Liver (tissue), 3 donors: ENCODE data around the gene PLXND1.
A peak's percentile ranks its signal among the peaks of the same experiment; 100 is the strongest.

Source experiments
- EGR1 ChIP-seq, 2 donors: IDR thresholded peaks; 2 replicates each; pipeline ENCODE4 v1.6.1; 2016 to 2018; ENCODE audit warnings: antibody characterized with exemption in 2 of 2, low read depth in 2 of 2
- RAD21 ChIP-seq, 2 donors: IDR thresholded peaks; 2 replicates each; pipeline ENCODE4 v1.6.1; 2016; ENCODE audit warnings: antibody characterized with exemption in 2 of 2, mild to moderate bottlenecking in 2 of 2
- SP1 ChIP-seq: IDR thresholded peaks from 2 replicates; pipeline ENCODE4 v1.6.1; 2018; ENCODE audit warnings: antibody characterized with exemption, mild to moderate bottlenecking
- YY1 ChIP-seq: IDR thresholded peaks from 2 replicates; pipeline ENCODE4 v1.6.1; 2016; ENCODE audit warnings: antibody characterized with exemption, mild to moderate bottlenecking
- TF ChIP-seq, protein P1 (sequence below): fragments of 150-350 bp; IDR thresholded peaks from 2 replicates; pipeline ENCODE4 v1.5.1; 2017; ENCODE audit warnings: improper control_type of control experiment, low read depth, low read length; ENCODE audit not compliant: missing input control
- TF ChIP-seq, protein P2 (sequence below): IDR thresholded peaks from 2 replicates; pipeline ENCODE4 v1.6.1; 2016; ENCODE audit warnings: antibody characterized with exemption
- TF ChIP-seq, protein P3 (sequence below): IDR thresholded peaks from 2 replicates; pipeline ENCODE4 v1.6.1; 2016; ENCODE audit warnings: antibody characterized with exemption
- donor health status: healthy.
- donor health status: healthy.

DNA sequence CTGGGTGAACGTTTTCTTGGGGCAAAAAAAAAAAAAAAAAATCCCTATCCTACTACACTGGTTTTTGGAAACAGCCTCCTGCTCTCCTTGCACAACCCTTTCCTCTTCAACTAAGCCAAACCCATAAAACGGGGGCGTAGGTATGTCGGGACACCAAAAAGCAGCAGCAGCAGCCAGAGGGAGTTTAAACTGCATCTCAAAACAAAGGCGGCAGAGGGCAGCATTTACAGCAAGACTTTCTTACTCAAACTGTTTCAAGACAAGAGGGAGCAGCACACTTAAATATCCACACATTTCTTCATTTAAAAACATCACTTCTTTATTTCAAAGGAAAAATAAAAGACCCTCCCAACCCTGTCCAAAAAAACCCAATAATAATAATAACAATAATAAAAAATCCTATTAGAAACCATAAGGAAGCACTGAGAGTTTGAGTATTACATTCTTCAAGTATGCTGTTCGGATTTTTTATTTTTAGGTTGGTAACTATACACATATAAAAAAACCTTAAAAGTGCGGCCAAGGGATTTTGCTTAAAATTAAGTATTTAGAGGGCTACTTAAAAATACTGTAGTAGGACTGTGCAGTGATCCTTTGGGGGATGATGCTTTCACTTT is 43.9 kb upstream of the PLXND1 start:
- TF ChIP-seq SP1 (no peak), RAD21 (IDR thresholded peaks at IDR 0.05) (peak; percentile 89 to 92), EGR1 (IDR thresholded peaks at IDR 0.05; ENCODE audit: low read depth in 2 of 2) (peak; percentile 85 to 86), YY1 (no peak)
- TF ChIP-seq, protein P1, sequence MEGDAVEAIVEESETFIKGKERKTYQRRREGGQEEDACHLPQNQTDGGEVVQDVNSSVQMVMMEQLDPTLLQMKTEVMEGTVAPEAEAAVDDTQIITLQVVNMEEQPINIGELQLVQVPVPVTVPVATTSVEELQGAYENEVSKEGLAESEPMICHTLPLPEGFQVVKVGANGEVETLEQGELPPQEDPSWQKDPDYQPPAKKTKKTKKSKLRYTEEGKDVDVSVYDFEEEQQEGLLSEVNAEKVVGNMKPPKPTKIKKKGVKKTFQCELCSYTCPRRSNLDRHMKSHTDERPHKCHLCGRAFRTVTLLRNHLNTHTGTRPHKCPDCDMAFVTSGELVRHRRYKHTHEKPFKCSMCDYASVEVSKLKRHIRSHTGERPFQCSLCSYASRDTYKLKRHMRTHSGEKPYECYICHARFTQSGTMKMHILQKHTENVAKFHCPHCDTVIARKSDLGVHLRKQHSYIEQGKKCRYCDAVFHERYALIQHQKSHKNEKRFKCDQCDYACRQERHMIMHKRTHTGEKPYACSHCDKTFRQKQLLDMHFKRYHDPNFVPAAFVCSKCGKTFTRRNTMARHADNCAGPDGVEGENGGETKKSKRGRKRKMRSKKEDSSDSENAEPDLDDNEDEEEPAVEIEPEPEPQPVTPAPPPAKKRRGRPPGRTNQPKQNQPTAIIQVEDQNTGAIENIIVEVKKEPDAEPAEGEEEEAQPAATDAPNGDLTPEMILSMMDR = peak; percentile 69
- TF ChIP-seq, protein P2, sequence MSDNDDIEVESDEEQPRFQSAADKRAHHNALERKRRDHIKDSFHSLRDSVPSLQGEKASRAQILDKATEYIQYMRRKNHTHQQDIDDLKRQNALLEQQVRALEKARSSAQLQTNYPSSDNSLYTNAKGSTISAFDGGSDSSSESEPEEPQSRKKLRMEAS = no peak
- TF ChIP-seq, protein P3, sequence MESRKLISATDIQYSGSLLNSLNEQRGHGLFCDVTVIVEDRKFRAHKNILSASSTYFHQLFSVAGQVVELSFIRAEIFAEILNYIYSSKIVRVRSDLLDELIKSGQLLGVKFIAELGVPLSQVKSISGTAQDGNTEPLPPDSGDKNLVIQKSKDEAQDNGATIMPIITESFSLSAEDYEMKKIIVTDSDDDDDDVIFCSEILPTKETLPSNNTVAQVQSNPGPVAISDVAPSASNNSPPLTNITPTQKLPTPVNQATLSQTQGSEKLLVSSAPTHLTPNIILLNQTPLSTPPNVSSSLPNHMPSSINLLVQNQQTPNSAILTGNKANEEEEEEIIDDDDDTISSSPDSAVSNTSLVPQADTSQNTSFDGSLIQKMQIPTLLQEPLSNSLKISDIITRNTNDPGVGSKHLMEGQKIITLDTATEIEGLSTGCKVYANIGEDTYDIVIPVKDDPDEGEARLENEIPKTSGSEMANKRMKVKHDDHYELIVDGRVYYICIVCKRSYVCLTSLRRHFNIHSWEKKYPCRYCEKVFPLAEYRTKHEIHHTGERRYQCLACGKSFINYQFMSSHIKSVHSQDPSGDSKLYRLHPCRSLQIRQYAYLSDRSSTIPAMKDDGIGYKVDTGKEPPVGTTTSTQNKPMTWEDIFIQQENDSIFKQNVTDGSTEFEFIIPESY = no peak
